Measurements from ENCODE around the gene WDR81.
A peak's percentile ranks its signal among the peaks of the same experiment; 100 is the strongest.

The WDR81 gene

GRCh38 chr17:1727258-1727789, 2.8 kb downstream of the WDR81 start:
- no peak overlapping the region for H3K4me3 ChIP-seq (replicated peaks in 1 of 2; ENCODE audit: low read depth in 2 of 2, low read length in 2 of 2)

DNA sequence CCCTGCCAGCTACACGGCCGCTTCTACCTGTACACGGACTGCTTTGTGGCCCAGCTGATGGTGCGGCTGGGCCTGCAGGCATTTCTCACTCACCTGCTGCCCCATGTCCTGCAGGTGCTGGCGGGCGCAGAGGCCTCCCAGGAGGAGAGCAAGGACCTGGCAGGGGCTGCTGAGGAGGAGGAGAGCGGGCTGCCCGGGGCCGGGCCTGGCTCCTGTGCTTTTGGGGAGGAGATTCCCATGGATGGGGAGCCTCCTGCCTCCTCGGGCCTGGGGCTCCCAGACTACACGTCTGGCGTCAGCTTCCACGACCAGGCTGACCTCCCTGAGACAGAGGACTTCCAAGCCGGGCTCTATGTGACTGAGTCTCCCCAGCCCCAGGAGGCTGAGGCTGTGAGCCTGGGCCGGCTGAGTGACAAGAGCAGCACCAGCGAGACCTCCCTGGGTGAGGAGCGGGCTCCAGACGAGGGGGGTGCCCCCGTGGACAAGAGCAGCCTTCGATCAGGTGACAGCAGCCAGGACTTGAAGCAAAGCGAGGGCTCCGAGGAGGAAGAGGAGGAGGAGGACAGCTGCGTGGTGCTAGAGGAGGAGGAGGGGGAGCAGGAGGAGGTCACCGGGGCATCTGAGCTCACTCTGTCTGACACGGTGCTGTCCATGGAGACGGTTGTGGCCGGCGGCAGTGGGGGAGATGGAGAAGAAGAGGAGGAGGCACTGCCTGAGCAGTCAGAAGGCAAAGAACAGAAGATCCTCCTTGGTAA, 3.5 kb downstream of the WDR81 start:
- TF ChIP-seq, protein P1, sequence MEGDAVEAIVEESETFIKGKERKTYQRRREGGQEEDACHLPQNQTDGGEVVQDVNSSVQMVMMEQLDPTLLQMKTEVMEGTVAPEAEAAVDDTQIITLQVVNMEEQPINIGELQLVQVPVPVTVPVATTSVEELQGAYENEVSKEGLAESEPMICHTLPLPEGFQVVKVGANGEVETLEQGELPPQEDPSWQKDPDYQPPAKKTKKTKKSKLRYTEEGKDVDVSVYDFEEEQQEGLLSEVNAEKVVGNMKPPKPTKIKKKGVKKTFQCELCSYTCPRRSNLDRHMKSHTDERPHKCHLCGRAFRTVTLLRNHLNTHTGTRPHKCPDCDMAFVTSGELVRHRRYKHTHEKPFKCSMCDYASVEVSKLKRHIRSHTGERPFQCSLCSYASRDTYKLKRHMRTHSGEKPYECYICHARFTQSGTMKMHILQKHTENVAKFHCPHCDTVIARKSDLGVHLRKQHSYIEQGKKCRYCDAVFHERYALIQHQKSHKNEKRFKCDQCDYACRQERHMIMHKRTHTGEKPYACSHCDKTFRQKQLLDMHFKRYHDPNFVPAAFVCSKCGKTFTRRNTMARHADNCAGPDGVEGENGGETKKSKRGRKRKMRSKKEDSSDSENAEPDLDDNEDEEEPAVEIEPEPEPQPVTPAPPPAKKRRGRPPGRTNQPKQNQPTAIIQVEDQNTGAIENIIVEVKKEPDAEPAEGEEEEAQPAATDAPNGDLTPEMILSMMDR (IDR thresholded peaks at IDR 0.05; ENCODE audit: low read depth, low read length) = no peak
- DNase-seq (ENCODE audit: low read depth in 2 of 2) = no peak
- no peak overlapping the region for H3K4me3 ChIP-seq (replicated peaks in 1 of 2; ENCODE audit: low read depth in 2 of 2, low read length in 2 of 2)

More at GRCh38 chr17:1727258-1727789, 2.8 kb downstream of the WDR81 start:
- no peak for DNase-seq (ENCODE audit: low read depth in 2 of 2)
- TF ChIP-seq, protein P1 (IDR thresholded peaks at IDR 0.05; ENCODE audit: low read depth, low read length) = no peak

DNA sequence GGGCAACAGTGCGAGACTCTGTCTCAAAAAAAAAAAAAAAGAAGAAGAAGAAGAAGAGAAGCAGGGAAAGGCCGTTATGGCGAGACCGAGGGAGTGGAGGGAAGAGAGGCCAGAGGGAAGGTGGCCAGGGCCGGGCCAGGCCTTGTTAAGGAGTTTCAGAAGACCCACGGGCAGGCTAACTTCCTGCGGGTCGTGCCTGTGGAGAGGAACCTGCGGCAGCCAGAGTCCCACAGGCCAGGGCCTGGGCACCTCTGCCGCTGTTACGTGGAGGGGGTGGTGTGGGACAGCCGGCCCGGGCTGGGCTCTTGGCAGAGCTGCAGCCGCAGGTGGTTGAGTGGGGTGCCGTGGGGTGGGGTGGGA, 5.4 kb downstream of the WDR81 start:
- H3K4me3 ChIP-seq (replicated peaks in 1 of 2; ENCODE audit: low read depth in 2 of 2, low read length in 2 of 2) = no peak overlapping the region
- TF ChIP-seq, protein P1 (IDR thresholded peaks at IDR 0.05; ENCODE audit: low read depth, low read length) = no peak
- no peak for DNase-seq (ENCODE audit: low read depth in 2 of 2)

DNA sequence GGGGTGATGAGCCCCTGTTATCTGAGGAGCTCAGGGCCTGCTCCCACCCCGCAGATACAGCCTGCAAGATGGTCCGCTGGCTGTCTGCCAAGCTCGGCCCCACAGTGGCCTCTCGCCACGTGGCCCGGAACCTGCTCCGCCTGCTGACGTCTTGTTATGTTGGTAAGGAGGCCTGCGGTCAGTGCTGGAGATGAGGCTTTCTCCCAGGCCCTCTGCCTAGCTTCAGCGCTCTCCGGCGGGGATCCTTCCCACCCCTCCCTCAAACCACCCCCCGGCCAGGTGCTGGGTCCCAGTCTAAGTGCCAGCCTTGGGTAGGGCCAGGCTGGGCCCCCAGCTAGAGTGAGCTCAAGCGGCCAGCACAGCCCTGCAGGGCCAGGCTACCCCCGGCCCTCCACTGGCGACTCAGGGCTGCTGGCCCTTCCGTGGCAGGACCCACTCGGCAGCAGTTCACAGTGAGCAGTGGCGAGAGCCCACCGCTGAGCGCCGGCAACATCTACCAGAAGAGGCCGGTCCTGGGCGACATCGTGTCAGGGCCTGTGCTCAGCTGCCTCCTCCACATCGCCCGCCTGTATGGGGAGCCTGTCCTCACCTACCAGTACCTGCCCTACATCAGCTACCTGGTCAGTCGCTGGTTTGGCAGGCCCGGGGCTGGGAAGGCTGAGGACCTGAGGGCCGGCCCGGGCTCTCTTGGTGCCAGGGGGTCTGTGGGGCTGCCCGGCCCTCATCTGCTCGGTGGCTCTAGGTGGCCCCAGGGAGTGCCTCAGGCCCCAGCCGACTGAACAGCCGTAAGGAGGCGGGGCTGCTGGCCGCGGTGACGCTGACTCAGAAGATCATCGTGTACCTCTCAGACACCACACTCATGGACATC, 6.1 kb downstream of the WDR81 start:
- TF ChIP-seq, protein P1 (IDR thresholded peaks at IDR 0.05; ENCODE audit: low read depth, low read length) = no peak
- peak overlapping the region in 1 of 2 donors; percentile 24 for H3K4me3 ChIP-seq (replicated peaks in 1 of 2; ENCODE audit: low read depth in 2 of 2, low read length in 2 of 2)
- DNase-seq (ENCODE audit: low read depth in 2 of 2) = peak; percentile 92 to 95

DNA sequence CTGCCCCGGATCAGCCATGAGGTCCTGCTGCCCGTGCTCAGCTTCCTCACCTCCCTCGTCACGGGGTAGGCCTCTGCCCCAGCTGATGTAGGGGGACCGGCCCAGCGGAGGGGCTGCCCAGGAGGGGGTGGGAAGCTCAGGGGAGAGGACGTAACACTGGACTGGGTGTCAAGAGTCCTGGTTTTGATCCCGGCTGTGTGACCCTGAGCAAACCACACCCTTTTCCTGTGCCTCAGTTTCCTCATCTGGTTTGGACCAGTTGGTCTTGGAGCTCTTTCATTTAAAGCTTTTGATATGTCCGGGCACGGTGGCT, 6.6 kb downstream of the WDR81 start:
- DNase-seq (ENCODE audit: low read depth in 2 of 2) = no peak
- TF ChIP-seq, protein P1 (IDR thresholded peaks at IDR 0.05; ENCODE audit: low read depth, low read length) = no peak
- H3K4me3 ChIP-seq (replicated peaks in 1 of 2; ENCODE audit: low read depth in 2 of 2, low read length in 2 of 2) = no peak overlapping the region

GRCh38 chr17:1732241-1732832, 7.8 kb downstream of the WDR81 start:
- TF ChIP-seq, protein P1 (IDR thresholded peaks at IDR 0.05; ENCODE audit: low read depth, low read length) = no peak
- H3K4me3 ChIP-seq (replicated peaks in 1 of 2; ENCODE audit: low read depth in 2 of 2, low read length in 2 of 2) = no peak overlapping the region
- no peak for DNase-seq (ENCODE audit: low read depth in 2 of 2)

Data from cardiac fibroblast (primary cell).